Measurements from ENCODE around the gene ZNF236. TPM values are rescaled to one million over a fixed set of nuclear protein-coding genes. Genes with fewer than 3 reads are reported as not detected.
"Not testable (repeated sequence)": the region's sequence is repeated elsewhere in the genome, so short reads cannot be mapped to it uniquely, and the experiment has no call there.

ZNF236 gene
- polyA plus RNA-seq, 3 donors: 1.1 to 3.6 (median 2.1) TPM

DNA sequence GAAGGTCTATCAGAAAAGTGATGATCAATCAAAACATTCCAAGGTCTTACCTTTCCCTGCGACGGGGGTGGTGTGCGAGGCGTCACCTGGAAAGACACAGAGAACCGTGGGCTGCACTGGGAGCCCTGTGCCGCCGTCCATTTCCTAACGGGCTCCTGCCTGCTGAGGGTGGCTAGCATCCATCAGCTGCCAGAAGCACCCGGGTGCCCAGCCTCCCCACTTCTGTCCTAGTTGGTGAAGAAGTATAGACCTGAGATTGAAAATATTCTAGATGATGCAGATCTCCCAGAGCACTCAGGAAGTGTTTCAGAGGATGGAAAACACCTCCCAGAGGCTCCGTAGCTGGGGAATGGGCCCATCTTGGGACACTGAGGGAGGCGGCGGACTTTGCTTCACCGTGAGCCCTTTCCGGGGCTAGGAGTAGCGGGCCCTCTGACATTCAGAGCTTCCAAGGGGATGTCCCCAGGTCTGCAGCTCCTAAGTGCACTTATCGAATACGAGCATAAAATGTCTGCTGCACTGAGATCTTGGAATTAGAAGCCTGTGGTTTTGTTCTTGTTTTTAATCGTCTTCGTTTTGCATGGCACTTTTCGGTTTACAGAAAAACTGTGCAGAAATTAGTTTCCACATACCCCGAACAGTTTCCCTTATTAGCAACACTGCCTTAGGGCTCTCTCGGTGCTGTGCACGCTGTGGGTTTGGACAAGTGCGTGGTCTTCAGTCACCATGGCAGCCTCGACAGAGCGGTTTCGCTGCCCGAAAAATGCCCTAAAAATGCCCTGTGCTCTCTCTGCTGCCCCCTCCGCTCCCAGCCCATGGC lies 166.7 kb downstream of the ZNF236 start:
- no peak overlapping the region for H3K27ac ChIP-seq (ENCODE audit: low read depth, low read length)
- 93% methylated on average over 29 of the region's 29 CpGs for WGBS, 3 donors

DNA sequence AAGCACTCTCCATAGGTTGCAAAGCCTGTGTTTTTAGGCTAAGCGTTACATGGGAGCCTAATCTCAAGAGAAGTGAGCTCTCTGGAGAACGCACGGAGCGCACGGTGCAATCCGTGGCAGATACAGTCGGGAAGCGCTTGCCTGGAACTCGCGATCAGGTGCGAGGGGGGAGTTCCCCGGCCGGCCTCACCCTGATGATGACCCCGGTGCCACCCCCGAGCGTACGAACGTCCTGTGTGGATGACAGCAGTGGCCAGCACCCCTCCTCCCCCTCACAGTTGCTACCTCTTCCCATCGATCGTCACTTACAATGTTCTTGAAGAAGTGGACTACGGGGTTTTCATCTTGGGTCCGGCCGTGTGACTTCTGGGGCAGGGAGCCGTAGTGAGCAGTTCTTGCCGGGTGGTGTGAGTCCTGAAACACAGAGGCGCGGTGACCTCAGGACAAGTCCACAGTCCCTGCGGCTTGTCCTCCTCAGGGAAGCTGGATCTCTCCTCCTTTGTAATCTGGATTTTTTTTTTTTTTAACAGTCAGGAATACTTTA lies 167.4 kb downstream of the ZNF236 start:
- H3K27ac ChIP-seq (ENCODE audit: low read depth, low read length): no peak overlapping the region
- WGBS, 3 donors: 92 to 94% (median 93%) methylated on average over 28 of the region's 28 CpGs

DNA sequence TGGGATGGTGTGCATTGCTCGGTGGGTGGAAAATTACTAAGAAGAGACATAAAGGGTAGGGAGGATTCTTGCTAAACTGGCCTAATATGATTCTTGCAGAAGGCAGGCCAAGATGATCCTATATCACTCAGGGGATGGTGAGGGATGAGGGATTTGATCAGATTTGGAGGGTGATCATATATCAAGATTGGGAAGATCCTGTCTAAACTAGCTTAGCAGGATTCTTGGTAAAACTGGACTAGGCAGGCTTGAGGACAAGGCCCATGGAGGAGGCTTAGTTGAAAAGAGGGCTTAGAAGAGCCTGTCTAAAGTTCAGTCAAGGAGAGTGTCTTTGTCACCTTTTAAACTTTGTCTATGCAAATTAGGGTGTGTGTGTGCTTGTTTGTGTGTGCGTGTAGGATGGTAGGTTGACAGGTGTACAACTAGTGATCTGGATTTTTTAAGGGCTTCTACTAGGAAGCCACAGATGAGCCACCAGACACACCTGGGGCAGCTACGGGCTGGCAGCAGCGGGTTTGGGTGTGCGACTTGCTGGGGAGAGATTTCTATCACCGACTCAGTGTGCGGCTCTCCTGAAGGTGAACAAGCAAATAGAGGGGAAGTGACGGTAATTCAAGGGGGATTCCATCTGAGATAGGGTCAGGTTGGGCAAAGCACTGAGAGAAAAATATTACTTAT lies 168.1 kb downstream of the ZNF236 start:
- 76 to 90% (median 83%) methylated on average over 8 of the region's 8 CpGs for WGBS, 3 donors
- H3K27ac ChIP-seq (ENCODE audit: low read depth, low read length): not testable (repeated sequence)

DNA sequence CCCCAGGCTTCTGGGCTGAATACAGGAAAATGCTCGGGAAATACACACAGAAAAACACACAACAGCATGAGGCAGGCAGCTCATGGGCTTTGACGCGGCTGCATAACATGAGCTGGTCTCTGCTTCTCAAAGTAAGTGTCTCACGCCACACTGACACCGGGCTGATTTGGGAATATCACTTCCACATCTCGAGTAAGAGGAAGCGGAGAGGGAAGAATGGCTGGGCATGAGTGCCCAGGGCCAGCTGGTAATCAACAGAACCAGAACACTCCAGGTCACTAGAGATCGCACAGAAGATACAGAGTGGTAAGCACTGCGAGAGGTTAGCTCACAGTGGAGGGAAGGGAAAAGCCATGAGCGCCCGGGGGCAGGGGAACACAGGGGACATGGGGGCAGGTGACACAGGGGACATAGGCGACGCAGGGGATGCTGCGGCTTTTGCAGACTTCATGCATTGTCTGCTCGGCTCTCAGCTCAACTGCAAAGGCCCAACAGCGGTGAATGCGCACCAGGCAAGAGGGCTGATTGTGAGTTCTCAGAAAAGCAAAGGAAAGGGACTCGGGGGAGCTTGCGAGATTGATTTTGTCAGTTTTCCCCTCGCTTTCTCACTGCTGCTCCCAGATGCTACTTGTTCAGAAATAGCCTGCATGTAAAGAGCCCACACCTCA lies 168.8 kb downstream of the ZNF236 start:
- 85 to 86% (median 86%) methylated on average over 20 of the region's 20 CpGs for WGBS, 3 donors
- H3K27ac ChIP-seq (ENCODE audit: low read depth, low read length): no peak overlapping the region

DNA sequence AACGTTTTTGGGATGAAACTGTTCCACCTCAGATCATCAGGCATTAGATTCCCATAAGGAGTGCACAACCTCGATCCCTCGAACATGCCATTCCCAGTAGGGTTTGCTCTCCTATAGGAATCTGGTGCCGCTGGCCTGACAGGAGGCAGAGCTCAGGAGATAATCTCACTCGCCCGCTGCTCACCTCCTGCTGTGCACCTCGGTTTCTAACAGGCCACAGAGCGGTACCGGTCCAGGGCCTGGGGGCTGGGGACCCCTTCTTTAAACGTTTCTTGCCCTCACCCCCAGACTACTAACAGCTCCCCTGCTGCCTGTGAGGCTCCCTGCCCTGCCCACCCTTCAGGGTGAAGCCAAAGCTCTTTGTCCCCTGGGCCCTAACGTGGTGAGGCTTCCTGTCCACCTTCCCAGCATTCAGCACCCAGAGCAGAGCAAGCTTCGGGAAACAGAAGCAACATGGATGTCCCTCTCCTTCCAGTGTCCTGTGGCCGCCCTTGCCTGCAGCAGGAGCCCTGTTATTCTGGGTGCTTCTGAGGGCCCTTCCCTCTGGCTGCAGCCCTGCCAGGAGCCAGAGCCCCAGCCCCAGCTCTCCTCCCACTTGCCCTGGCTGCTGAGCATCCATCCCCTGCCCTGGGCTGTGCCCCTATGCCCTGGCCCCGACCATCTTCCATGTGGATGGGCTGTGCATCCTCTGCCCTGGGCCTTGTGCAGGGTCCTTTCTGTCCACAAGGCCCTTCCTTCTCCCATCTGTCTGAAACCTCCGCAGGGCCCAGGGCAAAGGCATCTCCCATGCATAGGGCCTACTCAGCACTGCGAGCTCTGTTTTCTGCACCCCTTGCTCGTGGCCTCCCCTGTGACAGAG lies 170.1 kb downstream of the ZNF236 start:
- 79 to 87% (median 87%) methylated on average over 17 of the region's 17 CpGs for WGBS, 3 donors
- no peak overlapping the region for H3K27ac ChIP-seq (ENCODE audit: low read depth, low read length)

DNA sequence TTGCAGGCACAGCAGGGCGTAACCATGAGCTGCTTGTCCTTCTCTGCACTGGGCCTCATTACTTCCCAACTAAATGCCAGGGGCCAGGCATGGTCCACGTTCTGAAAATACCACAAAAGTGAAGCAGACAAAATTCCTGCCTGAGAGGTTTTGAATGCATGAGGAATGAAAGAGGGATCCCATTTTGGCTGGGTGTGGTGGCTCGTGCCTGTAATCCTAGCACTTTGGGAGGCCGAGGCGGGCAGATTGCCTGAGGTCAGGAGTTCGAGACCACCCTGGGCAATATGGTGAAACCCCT lies 170.7 kb downstream of the ZNF236 start:
- 92 to 93% (median 93%) methylated on average over 6 of the region's 6 CpGs for WGBS, 3 donors
- H3K27ac ChIP-seq (ENCODE audit: low read depth, low read length): no peak overlapping the region

- WGBS, 3 donors: 95 to 96% (median 95%) methylated on average over 11 of the region's 11 CpGs
- no peak overlapping the region for H3K27ac ChIP-seq (ENCODE audit: low read depth, low read length)
Measured at GRCh38 chr18:76993573-76993972, 171.2 kb downstream of the ZNF236 start.

GRCh38 chr18:76994086-76994654 lies 171.8 kb downstream of the ZNF236 start:
- WGBS, 3 donors: 76 to 87% (median 85%) methylated on average over 8 of the region's 8 CpGs
- H3K27ac ChIP-seq (ENCODE audit: low read depth, low read length): no peak overlapping the region

- no peak overlapping the region for H3K27ac ChIP-seq (ENCODE audit: low read depth, low read length)
- WGBS, 3 donors: 62 to 74% (median 71%) methylated on average over 7 of the region's 7 CpGs
Measured at GRCh38 chr18:76995896-76996295, 173.5 kb downstream of the ZNF236 start.

GRCh38 chr18:76996429-76996828 lies 174.1 kb downstream of the ZNF236 start:
- H3K27ac ChIP-seq (ENCODE audit: low read depth, low read length): no peak overlapping the region
- 87 to 92% (median 90%) methylated on average over 7 of the region's 7 CpGs for WGBS, 3 donors

- 89 to 90% (median 90%) methylated on average over 38 of the region's 38 CpGs for WGBS, 3 donors
- no peak overlapping the region for H3K27ac ChIP-seq (ENCODE audit: low read depth, low read length)
Measured at GRCh38 chr18:76997951-76998808, 175.8 kb downstream of the ZNF236 start.

DNA sequence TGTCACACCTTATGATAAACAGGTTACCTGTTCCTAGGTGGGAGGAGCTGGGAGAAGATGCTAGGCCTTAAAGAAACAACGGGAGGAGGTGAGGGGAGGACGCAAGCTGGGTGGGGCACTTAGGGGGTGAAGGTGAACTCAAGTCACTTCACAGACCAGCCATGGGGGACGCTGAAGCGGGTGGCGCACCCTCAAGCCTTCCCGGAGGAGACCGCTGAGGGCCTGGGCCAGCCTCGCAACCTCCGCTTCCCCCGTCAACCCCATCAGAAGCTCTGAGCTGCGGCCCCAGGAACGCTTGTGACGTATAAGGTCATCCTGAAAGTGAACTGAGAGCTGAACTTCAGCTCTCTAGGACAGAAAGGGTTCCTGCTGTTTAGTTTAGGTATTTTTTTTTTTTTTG lies 176.7 kb downstream of the ZNF236 start:
- 86 to 90% (median 87%) methylated on average over 13 of the region's 13 CpGs for WGBS, 3 donors
- H3K27ac ChIP-seq (ENCODE audit: low read depth, low read length): no peak overlapping the region

- WGBS, 3 donors: 19 to 21% (median 20%) methylated on average over 11 of the region's 11 CpGs
- H3K27ac ChIP-seq (ENCODE audit: low read depth, low read length): no peak overlapping the region
Measured at GRCh38 chr18:77000527-77000926, 178.2 kb downstream of the ZNF236 start.

GRCh38 chr18:77001041-77001440 lies 178.7 kb downstream of the ZNF236 start:
- 82 to 86% (median 84%) methylated on average over 19 of the region's 19 CpGs for WGBS, 3 donors

GRCh38 chr18:77001979-77002378 lies 179.6 kb downstream of the ZNF236 start:
- WGBS, 3 donors: 79 to 86% (median 86%) methylated on average over 7 of the region's 7 CpGs
- H3K27ac ChIP-seq (ENCODE audit: low read depth, low read length): no peak overlapping the region

More at GRCh38 chr18:77001041-77001440, 178.7 kb downstream of the ZNF236 start:
- no peak overlapping the region for H3K27ac ChIP-seq (ENCODE audit: low read depth, low read length)

- 90 to 92% (median 91%) methylated on average over 10 of the region's 10 CpGs for WGBS, 3 donors
- no peak overlapping the region for H3K27ac ChIP-seq (ENCODE audit: low read depth, low read length)
Measured at GRCh38 chr18:77002496-77002895, 180.1 kb downstream of the ZNF236 start.

GRCh38 chr18:77003316-77003715 lies 181.0 kb downstream of the ZNF236 start:
- 90 to 97% (median 93%) methylated on average over 7 of the region's 7 CpGs for WGBS, 3 donors

More at GRCh38 chr18:77003316-77003715, 181.0 kb downstream of the ZNF236 start:
- H3K27ac ChIP-seq (ENCODE audit: low read depth, low read length): no peak overlapping the region
